ENCODE measurements around the gene PANX2.

DNA sequence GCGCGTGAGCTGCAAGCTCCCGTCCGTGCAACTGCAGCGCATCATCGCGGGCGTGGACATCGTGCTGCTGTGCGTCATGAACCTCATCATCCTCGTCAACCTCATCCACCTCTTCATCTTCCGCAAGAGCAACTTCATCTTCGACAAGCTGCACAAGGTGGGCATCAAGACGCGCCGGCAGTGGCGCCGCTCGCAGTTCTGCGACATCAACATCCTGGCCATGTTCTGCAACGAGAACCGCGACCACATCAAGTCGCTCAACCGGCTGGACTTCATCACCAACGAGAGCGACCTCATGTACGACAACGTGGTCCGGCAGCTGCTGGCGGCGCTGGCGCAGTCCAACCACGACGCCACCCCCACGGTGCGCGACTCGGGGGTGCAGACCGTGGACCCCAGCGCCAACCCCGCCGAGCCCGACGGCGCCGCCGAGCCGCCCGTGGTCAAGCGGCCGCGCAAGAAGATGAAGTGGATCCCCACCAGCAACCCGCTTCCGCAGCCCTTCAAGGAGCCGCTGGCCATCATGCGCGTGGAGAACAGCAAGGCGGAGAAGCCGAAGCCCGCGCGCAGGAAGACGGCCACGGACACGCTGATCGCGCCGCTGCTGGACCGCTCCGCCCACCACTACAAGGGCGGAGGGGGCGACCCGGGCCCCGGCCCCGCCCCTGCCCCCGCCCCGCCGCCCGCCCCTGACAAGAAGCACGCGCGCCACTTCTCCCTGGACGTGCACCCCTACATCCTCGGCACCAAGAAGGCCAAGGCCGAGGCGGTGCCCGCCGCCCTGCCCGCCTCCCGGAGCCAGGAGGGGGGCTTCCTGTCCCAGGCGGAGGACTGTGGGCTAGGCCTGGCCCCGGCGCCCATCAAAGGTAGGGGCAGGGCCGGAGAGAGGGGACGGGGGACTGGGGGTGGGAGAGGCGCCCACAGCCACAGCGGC, 7.3 kb downstream of the PANX2 start:
- no peak for TF ChIP-seq POLR2A (IDR thresholded peaks at IDR 0.05; ENCODE audit: extremely low read depth, insufficient read length)
- TF ChIP-seq, protein P1, sequence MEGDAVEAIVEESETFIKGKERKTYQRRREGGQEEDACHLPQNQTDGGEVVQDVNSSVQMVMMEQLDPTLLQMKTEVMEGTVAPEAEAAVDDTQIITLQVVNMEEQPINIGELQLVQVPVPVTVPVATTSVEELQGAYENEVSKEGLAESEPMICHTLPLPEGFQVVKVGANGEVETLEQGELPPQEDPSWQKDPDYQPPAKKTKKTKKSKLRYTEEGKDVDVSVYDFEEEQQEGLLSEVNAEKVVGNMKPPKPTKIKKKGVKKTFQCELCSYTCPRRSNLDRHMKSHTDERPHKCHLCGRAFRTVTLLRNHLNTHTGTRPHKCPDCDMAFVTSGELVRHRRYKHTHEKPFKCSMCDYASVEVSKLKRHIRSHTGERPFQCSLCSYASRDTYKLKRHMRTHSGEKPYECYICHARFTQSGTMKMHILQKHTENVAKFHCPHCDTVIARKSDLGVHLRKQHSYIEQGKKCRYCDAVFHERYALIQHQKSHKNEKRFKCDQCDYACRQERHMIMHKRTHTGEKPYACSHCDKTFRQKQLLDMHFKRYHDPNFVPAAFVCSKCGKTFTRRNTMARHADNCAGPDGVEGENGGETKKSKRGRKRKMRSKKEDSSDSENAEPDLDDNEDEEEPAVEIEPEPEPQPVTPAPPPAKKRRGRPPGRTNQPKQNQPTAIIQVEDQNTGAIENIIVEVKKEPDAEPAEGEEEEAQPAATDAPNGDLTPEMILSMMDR (IDR thresholded peaks at IDR 0.05; ENCODE audit: low read depth, low read length) = no peak
- TF ChIP-seq, protein P2, sequence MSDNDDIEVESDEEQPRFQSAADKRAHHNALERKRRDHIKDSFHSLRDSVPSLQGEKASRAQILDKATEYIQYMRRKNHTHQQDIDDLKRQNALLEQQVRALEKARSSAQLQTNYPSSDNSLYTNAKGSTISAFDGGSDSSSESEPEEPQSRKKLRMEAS (IDR thresholded peaks at IDR 0.05; ENCODE audit: low read depth, low read length) = no peak
